NCI-H526 treated with DMSO at 0.1 percent for 48 hours (cell line): ENCODE measurements around the gene SLC25A45.
A peak's percentile ranks its signal among the peaks of the same experiment; 100 is the strongest.
"Not testable (repeated sequence)": the region's sequence is repeated elsewhere in the genome, so short reads cannot be mapped to it uniquely, and the experiment has no call there.

Experiments used
- DNase-seq: peaks from one replicate; lab custom pipeline; 2025; lab: John Stamatoyannopoulos, UW

The SLC25A45 gene

DNA sequence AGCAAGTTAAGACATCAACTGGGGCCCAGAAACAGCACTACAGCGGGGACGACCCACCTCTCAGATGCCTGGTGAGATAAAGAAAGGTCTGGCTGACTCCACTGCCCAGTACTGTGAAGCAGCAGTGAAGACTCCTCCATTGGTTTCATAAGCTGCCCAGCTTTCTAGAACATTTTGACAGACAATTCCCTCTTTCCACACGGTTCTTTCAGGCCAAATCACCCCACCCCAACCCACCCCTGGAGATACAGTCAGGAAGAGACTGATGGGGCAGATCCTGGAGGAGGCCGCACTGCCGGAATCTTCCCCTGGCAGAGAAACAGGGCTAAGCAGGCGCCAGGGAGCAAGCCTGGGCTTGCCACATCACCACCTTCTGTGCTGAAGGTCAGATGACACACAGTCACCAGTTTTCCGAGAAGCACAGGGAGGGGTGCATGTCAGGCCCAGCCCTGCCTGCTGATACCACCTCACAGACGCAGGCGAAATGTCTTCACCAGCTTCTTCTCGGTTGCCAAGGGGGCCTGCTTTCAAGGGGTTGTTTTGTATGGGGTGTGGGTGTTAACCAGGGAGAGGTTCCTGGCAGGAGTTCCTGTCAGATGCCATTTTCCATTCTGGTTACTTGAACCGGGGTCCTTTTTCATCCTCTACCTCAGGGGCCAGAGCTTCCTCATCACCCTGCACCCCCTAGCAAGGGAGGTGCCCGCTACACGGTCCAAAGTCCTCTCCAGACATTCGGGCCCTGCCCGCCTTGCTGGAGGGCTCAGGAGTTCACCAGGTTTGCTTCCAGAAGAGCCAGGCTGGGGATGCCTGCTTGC lies 38.7 kb upstream of the SLC25A45 start:
- DNase-seq, result peak; percentile 93

DNA sequence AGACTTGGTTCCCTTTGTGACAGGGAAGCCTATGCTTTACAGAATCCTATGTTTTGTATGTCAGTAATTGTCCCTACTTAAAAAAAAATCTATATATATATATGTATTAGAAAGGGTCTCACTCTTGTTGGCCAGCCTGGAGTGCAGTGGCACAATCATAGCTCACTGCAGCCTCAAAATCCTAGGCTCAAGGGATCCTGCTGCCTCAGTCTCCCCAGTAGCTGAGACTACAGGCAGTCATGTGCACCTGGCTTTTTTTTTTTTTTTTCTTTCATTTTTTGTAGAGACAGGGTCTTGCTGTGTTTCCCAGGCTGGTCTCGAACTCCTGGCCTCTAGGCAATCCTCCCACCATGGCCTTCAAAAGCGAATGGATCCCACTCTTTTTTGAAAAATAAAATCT lies 38.1 kb upstream of the SLC25A45 start:
- DNase-seq, result no peak

DNA sequence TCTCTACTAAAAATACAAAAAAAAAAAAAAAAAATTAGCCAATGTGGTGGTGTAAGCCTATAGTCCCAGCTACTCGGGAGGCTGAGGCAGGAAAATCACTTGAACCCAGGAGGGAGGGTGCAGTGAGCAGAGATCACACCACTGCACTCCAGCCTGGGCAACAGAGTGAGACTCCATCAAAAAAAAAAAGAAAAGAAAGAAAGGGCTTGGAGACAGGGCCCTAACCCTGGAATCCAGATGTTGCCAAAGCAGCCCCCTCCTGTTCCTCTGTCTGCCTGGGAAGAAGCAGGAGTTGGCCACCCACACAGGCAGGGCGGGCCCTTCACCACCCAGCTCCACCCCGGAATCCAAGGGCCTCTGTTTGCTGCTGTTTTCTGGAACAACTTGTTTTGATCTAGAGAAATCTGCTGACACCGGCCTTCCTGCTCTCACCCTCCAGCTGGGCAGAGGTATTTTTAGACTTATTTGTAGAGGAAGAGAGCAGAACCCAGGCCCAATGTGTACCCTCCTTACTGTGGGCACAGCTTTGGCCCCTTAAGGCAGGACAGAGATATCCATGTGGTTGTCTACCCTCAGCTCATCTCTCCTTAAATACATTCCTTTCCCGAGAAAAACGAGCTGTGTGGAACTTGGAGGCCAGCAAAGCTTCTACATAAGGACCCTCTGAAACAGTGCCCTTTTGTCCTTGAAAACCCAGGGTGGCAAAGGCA lies 37.5 kb upstream of the SLC25A45 start:
- peak; percentile 55 for DNase-seq

DNA sequence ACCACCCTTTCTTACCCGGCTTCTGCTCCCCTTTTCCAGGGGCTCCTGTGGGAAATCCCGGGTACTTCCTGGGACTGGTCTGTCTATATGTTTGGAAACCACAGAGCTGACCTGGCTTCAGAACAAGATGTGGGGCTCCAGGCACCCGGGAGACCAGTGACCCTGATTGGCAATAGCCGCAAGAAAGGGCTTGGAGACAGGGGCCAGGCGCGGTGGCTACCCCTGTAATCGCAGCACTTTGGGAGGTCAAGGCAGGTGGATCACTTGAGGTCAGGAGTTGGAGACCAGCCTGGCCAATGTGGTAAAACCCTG lies 37.0 kb upstream of the SLC25A45 start:
- no peak for DNase-seq

DNA sequence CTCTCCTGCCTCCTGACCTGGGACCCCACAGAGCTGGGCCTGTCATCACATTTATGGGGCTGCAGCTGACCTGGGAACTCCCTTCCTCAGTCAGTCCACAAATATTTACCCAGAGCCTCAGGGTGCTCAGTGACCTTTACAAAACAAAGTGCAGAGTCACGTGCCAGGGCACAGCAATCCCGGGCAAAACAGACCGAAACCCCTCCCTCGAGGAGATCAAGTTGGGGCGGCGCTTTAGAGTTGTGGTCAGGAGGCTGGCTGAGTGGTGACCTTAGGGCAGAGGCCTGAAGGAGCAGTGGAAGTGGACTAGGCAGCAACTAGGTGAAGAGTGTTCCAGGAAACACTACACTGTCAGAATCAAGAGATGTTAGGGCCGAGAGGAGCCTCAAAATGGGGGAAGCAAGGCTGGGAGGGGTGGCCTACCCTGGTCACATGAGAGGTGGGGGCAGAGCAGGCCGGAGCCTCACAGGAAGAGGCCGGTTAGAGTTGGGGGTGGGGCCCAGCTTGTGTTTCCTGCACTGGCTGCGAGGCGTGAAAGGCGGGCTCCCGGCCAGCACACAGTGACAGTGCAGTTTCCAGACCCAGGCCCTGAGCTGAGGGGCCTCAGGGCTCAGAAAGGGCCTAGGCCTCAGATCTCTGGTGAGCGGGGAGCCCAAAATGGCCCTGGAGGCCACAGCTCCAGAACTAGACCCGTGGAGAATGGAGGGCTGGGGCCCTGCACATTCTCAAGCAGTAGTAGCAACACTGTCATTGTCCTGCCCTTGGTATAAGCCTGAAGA lies 36.4 kb upstream of the SLC25A45 start:
- peak; percentile 80 for DNase-seq

DNA sequence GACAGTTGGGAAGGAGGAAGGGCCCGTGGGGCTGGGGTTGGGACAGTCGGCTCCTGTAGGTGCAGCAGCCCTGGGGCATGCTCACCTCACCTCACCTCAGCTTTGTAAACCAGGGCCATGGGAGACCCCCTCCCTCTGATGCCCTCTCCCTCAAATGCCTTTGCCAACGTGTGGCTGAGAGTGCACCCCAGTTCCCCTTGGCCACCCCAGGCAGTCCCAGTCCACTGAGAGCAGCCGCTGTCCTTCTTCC lies 35.9 kb upstream of the SLC25A45 start:
- no peak for DNase-seq

DNA sequence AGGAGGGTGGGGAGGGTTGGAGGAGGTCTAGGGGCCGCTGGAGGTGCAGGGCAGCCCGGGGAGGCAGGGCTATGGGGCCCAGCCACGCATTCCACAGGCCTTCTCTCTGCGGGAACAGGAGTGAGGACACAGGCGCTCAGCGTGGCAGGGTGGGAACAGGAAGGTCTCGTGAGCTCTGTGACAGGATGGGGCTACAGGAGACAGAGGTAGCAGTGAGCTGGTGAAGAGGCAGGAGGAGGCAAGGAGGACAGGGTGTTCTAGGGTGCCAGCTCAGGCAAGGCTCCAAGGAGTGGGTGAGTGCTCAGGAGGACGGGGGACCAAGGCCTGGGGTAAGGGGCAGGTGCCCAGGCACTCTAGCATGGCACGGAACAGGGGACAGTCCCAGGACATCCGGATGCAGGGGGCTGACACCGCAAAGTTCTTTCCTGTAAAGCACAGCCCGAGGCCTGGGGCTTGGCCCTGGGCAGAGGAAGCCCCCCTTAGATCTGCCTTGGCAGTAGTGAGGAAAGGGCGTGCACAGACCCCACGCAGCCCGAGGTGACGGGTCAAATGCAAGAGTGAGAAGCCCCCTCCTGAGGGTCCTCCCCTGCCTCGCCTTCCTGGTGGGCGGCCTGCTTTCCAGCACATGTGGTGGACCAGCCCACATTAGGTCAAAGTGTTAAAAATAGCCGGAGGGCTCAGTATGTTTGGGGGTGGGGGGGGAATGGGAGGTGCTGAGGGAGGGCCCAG lies 35.4 kb upstream of the SLC25A45 start:
- DNase-seq, result no peak

DNA sequence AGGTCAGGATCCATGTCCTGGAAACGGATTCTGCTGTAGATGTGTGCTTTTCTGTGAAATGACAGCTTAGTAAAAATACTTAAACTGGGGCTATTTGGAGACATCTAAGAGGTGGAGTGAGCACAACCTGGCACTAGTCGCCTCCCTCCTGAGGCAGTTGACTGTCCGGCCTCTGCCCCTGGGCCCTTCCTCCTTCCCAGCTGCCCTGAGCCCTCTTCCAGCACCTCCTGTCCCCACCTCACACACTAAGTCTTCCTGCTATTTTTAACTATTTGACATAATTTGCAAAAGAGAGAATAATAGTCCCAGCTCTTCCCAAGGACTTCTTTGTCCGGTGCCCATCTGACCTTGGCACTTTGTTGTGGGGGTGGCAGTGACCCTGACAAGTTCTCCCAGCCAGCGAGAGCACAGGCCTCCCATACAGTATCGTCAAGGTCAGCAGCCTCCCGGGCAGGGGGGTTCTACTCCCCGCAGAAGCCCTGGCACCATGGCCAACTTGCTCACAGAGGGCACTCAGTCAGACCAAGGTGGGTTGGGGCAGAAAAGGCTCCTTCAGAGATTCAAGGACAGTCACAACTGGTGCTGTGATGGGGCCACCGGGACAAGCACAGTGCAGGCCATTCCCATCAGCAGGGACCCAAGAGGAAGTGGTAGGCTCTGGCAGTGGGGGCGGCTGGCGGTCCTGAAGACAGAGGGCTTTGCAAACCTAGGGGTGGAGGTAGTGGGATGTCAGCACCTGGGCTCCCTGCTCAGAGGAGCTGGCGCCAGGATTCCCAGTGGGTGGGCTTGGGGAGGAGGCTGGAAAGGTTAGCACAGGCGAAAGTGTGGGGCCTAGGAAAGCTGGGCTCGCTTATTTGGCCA lies 34.6 kb upstream of the SLC25A45 start:
- DNase-seq, result no peak

DNA sequence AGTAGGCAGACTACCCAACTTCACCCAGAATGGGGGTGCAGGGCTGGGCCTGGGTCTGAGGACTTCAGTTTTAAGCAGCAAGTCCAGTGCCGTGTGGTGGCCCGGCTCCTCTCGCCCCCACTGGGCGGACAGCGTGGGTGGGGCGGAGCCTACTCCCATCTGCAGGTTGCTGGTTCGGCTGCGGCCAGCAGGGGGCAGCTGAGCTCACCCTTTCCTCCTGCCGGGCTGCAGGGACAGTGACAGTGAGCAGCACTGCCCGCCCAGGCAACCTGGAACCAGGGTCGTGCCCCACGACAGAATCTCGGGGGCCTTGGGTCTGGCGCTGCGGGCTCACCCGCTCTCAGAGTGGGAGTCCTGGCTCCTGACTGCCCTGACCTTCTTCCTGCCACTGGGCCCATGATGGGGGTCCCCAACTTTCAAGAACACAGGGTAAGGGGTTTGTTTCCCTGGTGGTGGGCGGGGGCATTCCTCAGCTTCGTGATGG lies 33.9 kb upstream of the SLC25A45 start:
- DNase-seq, result peak; percentile 55

DNA sequence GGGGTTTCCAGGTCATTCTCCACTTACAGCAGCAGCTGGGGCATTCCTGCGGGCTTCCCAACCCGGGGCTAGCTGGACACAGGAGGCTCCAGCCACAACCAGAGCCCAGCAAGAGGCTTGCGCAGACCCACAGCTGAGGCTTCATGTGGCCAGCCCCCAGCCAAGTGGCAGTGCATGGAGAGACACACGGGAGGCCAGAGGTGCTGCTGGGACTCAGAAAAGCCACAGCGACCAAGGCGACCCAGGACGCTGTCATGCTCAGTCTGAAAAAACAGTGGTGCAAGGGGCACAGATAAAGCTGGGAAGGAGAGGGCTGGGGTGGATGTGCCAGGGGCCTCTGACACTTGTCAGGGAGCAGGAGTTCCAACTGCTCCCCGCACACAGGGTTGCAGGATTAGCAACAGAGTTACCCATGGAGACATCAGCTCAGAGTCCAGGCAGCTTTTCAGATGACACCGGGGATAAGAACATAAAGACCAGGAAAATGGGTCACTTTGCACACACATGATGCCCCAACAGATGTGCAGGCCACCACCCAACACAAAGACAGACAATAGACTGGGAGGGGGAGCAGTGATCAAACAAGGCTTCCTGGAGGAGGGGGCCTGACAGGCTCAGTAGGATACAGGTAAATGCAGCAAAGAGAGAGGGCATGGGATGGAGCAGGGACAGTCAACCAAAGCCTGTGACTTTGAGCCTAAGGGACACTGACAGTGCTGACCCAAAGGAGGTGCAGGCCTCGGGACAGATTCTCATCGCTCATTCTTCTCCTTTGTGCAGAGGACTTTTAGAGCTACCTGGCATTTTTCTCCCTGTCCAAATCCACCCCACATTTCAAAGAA lies 33.3 kb upstream of the SLC25A45 start:
- no peak for DNase-seq

DNA sequence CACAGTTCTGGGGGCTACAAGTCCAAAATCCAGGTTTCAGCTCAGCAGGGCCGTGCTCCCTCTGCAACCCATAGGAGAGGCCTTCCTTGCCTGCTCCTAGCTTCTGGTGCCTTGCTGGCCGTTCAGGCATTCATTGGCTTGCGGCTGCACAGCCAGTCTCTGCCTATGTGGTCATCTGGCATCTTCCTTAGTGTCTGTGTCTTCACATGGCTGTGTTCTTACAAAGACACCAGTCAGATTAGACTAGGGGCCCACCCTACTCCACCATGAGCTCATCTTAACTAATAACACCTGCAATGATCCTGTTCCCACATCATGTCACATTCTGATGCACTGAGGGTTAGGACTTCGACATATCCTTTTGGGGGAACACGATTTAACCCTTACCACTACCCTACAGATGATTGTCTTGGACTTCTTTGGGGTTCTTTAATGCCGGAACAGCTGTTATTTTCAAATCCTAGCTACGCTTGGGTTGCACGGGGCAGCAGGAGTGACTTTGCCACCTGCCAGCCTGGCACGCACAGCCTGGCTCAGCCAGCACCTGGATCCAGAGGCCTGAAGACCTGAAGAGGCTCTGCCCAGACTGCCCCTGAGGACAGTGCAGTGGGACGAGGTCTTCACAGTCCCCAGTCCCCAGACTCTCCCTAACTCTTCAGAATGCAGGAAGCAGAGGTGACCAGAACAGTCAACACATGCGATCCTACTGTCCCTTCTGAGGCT lies 32.5 kb upstream of the SLC25A45 start:
- no peak for DNase-seq

DNA sequence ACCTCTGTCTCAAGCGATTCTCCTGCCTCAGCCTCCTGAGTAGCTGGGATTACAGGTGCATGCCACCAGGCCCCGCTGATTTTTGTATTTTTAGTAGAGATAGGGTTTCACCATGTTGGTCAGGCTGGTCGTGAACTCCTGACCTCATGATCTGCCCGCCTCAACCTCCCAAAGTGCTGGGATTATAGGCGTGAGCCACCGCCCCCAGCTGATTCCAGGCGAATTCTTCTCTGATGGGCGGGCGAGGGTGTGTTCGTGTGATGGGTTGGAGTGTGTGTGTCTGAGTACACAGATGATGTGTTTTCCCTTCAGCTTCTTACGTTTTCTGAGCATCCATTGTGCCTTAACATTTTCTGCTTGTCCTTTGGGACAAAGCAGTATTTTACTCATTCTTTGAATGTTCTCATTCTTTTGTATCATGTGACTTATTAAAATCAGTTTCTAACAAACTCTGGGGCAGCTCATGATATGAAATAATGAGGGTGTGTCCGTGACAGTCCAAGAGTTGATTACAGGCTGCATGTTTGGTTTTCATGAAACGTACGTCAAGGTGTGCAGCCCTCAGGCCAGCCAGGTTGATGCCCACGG lies 30.7 kb upstream of the SLC25A45 start:
- DNase-seq, result not testable (repeated sequence)

DNA sequence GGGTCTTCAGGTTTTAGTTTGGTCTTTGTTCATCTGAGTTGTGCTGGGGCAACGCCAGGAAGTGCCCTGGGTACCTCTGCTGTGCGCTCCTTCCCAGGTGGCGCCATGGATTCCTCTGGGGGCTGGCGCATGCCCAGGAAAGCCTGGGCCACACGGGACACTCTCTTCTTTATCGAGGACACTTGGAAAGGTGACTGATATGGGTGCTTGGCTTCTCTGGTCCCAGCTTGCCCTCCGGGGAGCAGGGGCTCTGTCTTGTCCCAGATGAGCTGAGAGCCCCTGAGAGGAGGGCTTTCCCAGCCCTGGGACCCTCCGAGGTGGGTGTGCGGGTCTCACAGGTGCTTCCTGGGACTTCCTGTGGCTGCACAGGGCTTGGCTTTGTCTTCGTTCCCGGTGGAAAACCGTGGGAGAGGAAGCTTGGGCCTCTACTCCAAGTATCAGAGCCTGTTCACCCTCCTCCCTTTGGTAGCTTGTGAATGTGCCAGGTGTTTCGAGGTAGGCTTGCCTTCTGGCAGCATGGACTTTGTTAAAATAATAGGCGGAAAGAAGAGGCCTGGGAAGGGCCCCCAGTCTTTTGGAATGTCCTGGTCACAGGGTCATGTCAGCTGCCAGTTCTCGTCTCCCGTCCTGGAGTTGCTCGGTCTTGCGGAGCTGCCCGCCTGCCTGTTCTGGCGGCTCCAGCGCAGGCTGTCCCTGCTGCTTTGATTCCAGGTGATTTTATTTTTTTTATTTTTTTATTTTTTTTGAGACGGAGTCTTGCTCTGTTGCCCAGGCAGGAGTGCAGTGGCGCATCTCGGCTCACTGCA lies 30.0 kb upstream of the SLC25A45 start:
- DNase-seq, result no peak

DNA sequence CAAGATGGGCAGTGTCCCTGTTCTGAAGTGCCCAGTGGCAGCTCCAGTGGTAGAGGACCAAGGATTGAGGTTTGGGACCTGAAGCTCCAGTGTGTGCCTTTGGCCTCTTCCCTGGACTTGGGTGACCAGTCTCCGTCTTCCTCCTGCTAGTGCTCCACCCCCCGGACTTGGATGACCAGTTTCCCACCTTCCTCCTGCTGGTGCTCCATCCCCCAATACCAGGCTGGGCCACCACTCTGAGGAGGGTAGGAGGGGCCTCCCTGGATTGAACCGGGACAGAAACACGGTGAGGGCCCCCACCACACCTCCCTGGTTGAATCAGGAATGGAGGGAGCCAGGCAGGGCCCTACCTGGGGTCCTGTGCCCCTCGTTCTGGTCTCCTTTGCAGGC lies 29.2 kb upstream of the SLC25A45 start:
- DNase-seq, result no peak

DNA sequence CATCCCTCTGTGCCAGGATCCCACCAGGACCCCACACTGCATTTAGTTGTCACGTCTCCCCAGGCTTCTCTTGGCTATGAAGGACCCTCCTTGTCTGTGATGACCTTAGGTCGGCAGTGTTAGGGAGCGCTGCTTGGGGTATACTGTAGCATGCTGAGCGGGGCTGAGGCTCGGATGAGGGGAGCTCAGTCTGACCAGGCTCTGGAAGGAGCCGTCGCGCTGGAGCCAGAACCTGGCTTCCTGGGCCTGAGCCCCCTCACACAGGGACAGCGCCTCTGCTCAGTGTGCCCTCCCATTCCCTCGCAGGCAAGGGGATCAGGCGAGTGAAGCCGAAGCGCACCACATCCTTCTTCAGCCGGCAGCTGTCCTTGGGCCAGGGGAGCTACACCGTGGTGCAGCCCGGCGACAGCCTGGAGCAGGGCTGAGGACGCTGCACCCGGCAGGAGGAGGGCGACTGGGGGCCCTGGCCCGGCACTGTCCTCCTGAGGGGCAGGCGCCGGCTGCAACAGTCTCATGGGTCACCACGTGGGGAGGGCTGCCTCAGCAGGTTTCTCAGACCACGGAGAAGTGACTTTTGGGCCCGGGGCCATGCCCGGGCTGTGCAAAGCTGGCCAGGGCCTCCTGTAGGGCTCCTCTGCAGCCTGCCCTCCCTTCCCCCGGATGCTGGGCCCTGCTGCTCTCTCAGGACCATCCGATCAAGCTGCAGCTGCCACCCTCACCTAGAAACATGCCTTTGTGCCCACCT lies 28.7 kb upstream of the SLC25A45 start:
- DNase-seq, result no peak

DNA sequence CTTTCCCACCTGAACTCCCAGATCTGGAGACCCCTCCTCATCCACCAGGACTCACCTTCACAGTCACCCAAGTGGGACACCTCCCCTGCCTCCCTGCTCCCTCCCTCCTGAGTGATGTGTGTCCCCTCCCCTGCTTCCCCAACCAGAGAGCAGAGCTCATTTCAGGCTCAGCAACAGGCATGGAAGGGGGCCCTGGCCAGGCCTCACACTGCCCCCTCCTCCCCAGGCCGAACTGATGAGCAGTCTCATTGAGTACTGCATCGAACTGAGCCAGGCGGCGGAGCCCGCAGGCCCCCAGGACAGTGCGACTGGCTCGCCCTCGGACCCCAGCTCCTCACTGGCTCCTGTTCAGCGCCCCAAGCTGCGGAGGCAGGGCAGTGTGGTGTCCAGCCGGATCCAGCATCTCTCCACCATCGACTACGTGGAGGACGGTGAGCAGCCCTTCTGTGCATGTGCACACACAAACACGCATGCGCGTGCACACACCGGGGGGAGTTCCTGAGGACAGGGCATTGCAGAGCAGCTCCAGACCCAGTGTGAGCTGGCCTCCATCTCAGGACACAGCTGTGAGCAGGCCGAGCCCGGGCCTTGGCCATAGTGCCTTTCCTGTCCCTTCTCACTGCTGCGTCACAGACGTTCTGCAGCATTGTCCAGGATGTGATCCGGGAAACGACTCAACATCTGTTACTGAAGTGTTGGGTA lies 22.3 kb upstream of the SLC25A45 start:
- no peak for DNase-seq

DNA sequence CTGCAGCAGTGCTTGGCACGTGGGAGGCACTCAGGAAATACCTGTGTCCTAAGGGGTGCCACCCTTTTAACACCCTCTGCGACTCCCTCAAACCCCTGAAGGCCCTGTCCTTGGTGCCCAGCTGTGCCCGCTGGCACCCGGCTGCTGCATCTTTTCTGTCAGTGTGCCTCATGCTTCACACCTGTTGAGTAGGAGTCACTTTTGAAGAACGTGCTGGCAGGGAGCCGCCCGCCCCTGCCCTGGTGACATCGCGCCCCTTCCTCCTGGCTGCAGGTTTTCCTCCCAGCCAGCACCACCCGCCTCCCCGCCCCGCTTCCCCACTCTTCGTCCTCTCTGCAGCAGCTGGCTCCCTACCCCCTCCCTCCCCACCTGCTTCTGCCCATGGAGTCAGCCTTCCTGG lies 21.8 kb upstream of the SLC25A45 start:
- no peak for DNase-seq
